Ishikawa (cell line): ENCODE data around the gene KCTD5.

Experiments
- CEBPB ChIP-seq: IDR thresholded peaks from 2 replicates; pipeline ENCODE4 v1.6.1; 2012
- CREB1 ChIP-seq: IDR thresholded peaks from 2 replicates; pipeline ENCODE4 v1.6.1; 2012; ENCODE audit warnings: low read depth
- EGR1 ChIP-seq: IDR thresholded peaks from 2 replicates; pipeline ENCODE4 v1.6.1; 2012
- EP300 ChIP-seq: IDR thresholded peaks from 2 replicates; pipeline ENCODE4 v1.6.1; 2012; ENCODE audit warnings: borderline replicate concordance
- FOXM1 ChIP-seq: IDR thresholded peaks from 2 replicates; pipeline ENCODE4 v1.6.1; 2012; ENCODE audit warnings: low read depth, borderline replicate concordance
- MAX ChIP-seq: IDR thresholded peaks from 2 replicates; pipeline ENCODE4 v1.6.1; 2012
- NFIC ChIP-seq: IDR thresholded peaks from 2 replicates; pipeline ENCODE4 v1.6.1; 2012
- RAD21 ChIP-seq: IDR thresholded peaks from 2 replicates; pipeline ENCODE4 v1.6.1; 2012; ENCODE audit warnings: low read depth
- REST ChIP-seq: IDR thresholded peaks from 2 replicates; pipeline ENCODE4 v1.6.1; 2012; ENCODE audit warnings: low read depth, mild to moderate bottlenecking
- TAF1 ChIP-seq: IDR thresholded peaks from 2 replicates; pipeline ENCODE4 v1.6.1; 2012; ENCODE audit warnings: low read depth, mild to moderate bottlenecking
- TCF12 ChIP-seq: IDR thresholded peaks from 2 replicates; pipeline ENCODE4 v1.6.1; 2012; ENCODE audit warnings: low read depth
- TEAD4 ChIP-seq: IDR thresholded peaks from 2 replicates; pipeline ENCODE4 v1.6.1; 2012
- YY1 ChIP-seq: IDR thresholded peaks from 2 replicates; pipeline ENCODE4 v1.6.1; 2012; ENCODE audit warnings: low read depth
- ZBTB7A ChIP-seq: IDR thresholded peaks from 2 replicates; pipeline ENCODE4 v1.6.1; 2012; ENCODE audit warnings: low read depth
- TF ChIP-seq, protein P1 (sequence below): IDR thresholded peaks from 2 replicates; pipeline ENCODE4 v1.6.1; 2012

The KCTD5 gene

DNA sequence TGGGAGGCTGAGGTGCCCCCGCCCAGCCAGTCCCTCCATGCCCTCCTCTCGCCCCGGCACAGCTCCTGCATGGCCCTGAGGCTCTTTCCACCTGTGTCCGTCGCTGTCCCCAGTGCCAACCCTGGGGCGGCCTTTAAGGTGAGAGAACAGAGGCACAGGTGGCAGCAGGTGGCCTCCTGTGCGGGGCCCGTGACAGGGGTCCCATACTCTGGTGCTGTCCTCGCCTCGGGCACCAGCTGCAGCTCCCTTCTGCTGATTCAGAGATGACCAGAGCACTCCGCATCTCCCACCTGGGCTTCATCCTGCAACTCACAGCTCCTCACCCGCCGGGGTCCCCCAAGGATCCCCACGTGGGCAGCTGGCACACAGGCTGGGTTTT lies 29.7 kb downstream of the KCTD5 start:
- no peak for TF ChIP-seq YY1
- no peak for TF ChIP-seq MAX
- TF ChIP-seq NFIC, result no peak
- no peak for TF ChIP-seq ZBTB7A
- no peak for TF ChIP-seq RAD21
- TF ChIP-seq CEBPB, result no peak
- no peak for TF ChIP-seq REST
- no peak for TF ChIP-seq TEAD4

DNA sequence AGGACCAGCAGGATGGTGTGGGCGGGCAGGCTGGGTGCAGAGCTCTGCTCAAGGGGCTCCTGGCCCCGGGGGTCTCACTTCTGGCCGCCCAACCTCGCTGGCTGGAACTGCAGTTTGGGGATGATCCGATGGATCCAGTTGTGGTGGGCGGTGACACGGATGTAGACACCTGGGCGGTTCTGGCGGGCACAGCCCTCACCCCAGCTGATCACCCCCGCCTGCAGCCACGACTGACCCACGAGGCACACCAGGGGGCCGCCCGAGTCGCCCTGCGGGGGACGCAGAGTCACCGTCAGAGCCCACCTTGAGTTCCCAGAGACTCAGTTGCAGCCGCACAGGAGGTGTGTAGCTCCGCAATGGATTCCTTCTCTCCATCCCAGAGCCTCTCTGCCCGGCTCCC lies 30.2 kb downstream of the KCTD5 start:
- TF ChIP-seq REST, result no peak
- no peak for TF ChIP-seq CREB1
- no peak for TF ChIP-seq TAF1
- no peak for TF ChIP-seq EGR1
- TF ChIP-seq MAX, result no peak

DNA sequence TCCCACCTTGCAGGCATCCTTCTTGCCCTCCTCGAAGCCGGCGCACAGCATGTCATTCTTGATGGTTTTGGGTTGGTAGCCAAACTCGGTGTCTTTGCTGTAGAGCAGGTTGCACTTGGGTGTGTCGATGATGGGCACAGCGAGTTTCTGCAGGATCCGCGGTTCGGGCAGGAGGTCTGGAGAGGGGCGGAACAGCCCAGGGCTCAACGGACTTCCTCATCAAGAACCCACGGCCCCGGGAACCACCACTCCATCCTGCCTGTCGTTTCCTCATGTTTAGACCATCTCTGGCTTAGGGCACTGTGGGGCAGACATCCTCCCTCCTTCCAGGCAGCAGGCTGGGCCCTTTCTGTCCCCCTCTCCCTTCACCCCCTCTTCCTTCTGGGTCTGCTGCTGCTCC lies 31.2 kb downstream of the KCTD5 start:
- TF ChIP-seq REST, result no peak

GRCh38 chr16:2713985-2714774 lies 31.9 kb downstream of the KCTD5 start:
- TF ChIP-seq YY1 (no peak), FOXM1 (no peak), RAD21 (no peak), CEBPB (no peak), EP300 (no peak), TCF12 (no peak), REST (no peak), CREB1 (no peak), TAF1 (no peak), TEAD4 (no peak), NFIC (no peak), MAX (no peak), EGR1 (no peak), ZBTB7A (no peak)
- TF ChIP-seq, protein P1, sequence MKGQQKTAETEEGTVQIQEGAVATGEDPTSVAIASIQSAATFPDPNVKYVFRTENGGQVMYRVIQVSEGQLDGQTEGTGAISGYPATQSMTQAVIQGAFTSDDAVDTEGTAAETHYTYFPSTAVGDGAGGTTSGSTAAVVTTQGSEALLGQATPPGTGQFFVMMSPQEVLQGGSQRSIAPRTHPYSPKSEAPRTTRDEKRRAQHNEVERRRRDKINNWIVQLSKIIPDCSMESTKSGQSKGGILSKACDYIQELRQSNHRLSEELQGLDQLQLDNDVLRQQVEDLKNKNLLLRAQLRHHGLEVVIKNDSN, result no peak
